Vagina (tissue), 2 donors: ENCODE results near the gene UNK. TPM values are rescaled to one million over a fixed set of nuclear protein-coding genes. Genes with fewer than 3 reads are reported as not detected.

Experiments
- DNase-seq, 2 donors: peaks; one replicate each; pipeline ENCODE4 v3.0.0-alpha.2; 2017; ENCODE audit errors: extremely low spot score in 2 of 2
- H3K27ac ChIP-seq: fragments of 200-600 bp; sonication (generic); one replicate; pipeline ENCODE4 v1.5.1; 2019
- H3K27me3 ChIP-seq: fragments of 200-600 bp; sonication (generic); one replicate; pipeline ENCODE4 v1.5.1; 2019
- H3K36me3 ChIP-seq, 2 donors: fragments of 200-600 bp; sonication (generic); one replicate each; pipeline ENCODE4 v1.5.1; 2017 to 2019
- H3K4me1 ChIP-seq: fragments of 200-600 bp; sonication (generic); one replicate; pipeline ENCODE4 v1.5.1; 2019
- H3K4me3 ChIP-seq, 2 donors: fragments of 200-600 bp; sonication (generic); 1 replicate in 1 of 2; 2 replicates in 1 of 2; pipeline ENCODE4 v1.5.1; 2016 to 2019
- H3K9me3 ChIP-seq: fragments of 200-600 bp; sonication (generic); one replicate; pipeline ENCODE4 v1.5.1; 2019
- CTCF ChIP-seq, 3 experiments: fragments of 450-650 bp in 2 of 3; fragments of 200-600 bp in 1 of 3; sonication (generic) in 1 of 3; IDR thresholded peaks; one replicate each; pipeline ENCODE4 v1.5.1; 2017 to 2019; ENCODE audit warnings: antibody characterized with exemption in 3 of 3, mild to moderate bottlenecking in 2 of 3, moderate library complexity in 2 of 3
- POLR2A ChIP-seq, 2 donors: fragments of 450-650 bp; IDR thresholded peaks; one replicate each; pipeline ENCODE4 v1.6.1; 2017; ENCODE audit warnings: antibody characterized with exemption in 2 of 2, mild to moderate bottlenecking in 2 of 2, moderate library complexity in 2 of 2
- POLR2AphosphoS5 ChIP-seq, 2 donors: sonication (generic); formaldehyde crosslinking; IDR thresholded peaks; one replicate each; pipeline ENCODE4 v1.9.0; 2017; ENCODE audit warnings: antibody characterized with exemption in 2 of 2, mild to moderate bottlenecking in 2 of 2, low read depth in 1 of 2; ENCODE audit not compliant: insufficient read depth in 1 of 2
- intact Hi-C: fragments of 100-400 bp; cut with DNase I; formaldehyde crosslinking; loops from one replicate; pipeline ENCODE4 v1.15.1; 2023
- total RNA-seq: library from RNA; depleted of rRNA; stranded (reverse); fragments of >200 nt; gene quantifications from one replicate; pipeline ENCODE4 v1.2.3, GENCODE V29; 2016

UNK gene
- total RNA-seq, 1 donor from 2014 or later, result 35.1 TPM

GRCh38 chr17:75843577-75844529 lies 59.2 kb downstream of the UNK start, which contains the start of gene UNC13D:
Gene UNC13D, minus strand, starts transcription at chr17:75844404. Its CDS starts 67 bp downstream, at chr17:75844337.
- intact Hi-C loops, result no loop called here
- H3K4me1 ChIP-seq, result peaks cover 46% of the 10 kb centered on the region

GRCh38 chr17:75844530-75845057 lies 60.0 kb downstream of the UNK start:
- H3K36me3 ChIP-seq, result peaks cover 8 to 36% of the 10 kb centered on the region in 2 donors
- no peaks in the 10 kb centered on the region for H3K27me3 ChIP-seq
- peak overlapping the region; percentile 3 to 37 for H3K4me3 ChIP-seq
- DNase-seq, result no peak
- H3K27ac ChIP-seq, result peak overlapping the region; percentile 93
- intact Hi-C loops, result loop anchor here (5.0 kb wide), 2 partner anchors 48 to 67 kb away; a partner anchor contains a TSS
- H3K9me3 ChIP-seq, result no peaks in the 10 kb centered on the region
- peaks cover 54% of the 10 kb centered on the region for H3K4me1 ChIP-seq
- TF ChIP-seq CTCF (IDR thresholded peaks at IDR 0.05) (no peak), POLR2A (IDR thresholded peaks at IDR 0.05) (no peak), POLR2AphosphoS5 (IDR thresholded peaks at IDR 0.05; ENCODE audit: insufficient read depth in 1 of 2, low read depth in 1 of 2) (no peak)

More at GRCh38 chr17:75843577-75844529, 59.2 kb downstream of the UNK start, which contains the start of gene UNC13D:
- TF ChIP-seq POLR2AphosphoS5 (IDR thresholded peaks at IDR 0.05; ENCODE audit: insufficient read depth in 1 of 2, low read depth in 1 of 2), result peak in 1 of 2 donors; percentile 28
- no peak for TF ChIP-seq CTCF (IDR thresholded peaks at IDR 0.05)
- Histone ChIP-seq H3K27me3 (no peaks in the 10 kb centered on the region), H3K9me3 (no peaks in the 10 kb centered on the region), H3K27ac (peak within 1 kb of the TSS; percentile 93), H3K36me3 (peaks cover 8 to 29% of the 10 kb centered on the region in 2 donors), H3K4me3 (peak within 1 kb of the TSS; percentile 3 to 37)
- no peak for DNase-seq

- peak overlapping the region in 1 of 2 donors; percentile 11 for H3K4me3 ChIP-seq
- peaks cover 56% of the 10 kb centered on the region for H3K4me1 ChIP-seq
- intact Hi-C loops, result loop anchor here (5.0 kb wide), 2 partner anchors 47 to 68 kb away; a partner anchor contains a TSS
- no peaks in the 10 kb centered on the region for H3K9me3 ChIP-seq
- H3K27ac ChIP-seq, result peak overlapping the region; percentile 93
- H3K36me3 ChIP-seq, result peaks cover 8 to 42% of the 10 kb centered on the region in 2 donors
- H3K27me3 ChIP-seq, result no peaks in the 10 kb centered on the region
- peak; percentile 40 to 61 for TF ChIP-seq POLR2AphosphoS5 (IDR thresholded peaks at IDR 0.05; ENCODE audit: insufficient read depth in 1 of 2, low read depth in 1 of 2)
- peak; percentile 33 to 61 (median 59) for TF ChIP-seq CTCF (IDR thresholded peaks at IDR 0.05)
- TF ChIP-seq POLR2A (IDR thresholded peaks at IDR 0.05), result no peak
- no peak for DNase-seq
Measured at GRCh38 chr17:75845058-75845711, 60.6 kb downstream of the UNK start.

DNA sequence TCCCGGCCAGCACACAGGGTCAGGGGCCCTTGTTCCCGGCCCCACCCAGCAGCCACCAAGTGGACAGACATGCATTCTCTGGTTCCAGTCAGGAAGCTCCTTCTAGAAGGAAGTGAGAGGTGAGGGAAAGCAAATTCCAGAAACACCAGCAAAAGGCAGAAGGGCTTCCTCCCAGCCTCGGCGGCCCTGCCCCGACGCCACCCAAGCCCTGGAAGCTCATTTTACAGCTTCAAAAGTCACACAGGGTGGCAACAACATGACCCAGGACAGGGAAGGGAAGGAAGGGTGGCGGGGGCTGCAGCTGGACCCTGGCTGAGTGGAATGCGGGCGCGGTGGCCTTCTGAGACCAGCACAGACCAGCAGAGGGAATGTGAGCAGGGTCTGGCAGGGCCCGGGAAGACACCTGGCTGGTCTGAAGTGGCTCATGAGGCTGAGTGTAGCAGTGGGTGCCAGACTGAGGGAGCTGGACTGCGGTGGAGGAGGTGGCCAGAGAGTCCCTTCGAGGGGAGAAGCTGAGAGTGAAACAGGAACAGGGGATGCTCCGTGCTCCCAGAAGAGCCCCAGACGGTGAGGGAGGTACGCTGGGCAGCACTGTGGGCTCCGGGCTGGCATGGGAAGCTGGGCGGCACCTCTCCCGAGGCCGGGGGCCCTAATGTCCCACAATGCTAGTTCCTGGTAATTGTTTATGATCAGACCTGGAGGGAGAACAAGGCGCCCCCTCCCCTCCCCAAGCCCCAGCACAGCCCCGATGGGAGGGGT lies 61.5 kb downstream of the UNK start:
- no peak for TF ChIP-seq CTCF (IDR thresholded peaks at IDR 0.05)
- TF ChIP-seq POLR2A (IDR thresholded peaks at IDR 0.05), result no peak
- no peak for TF ChIP-seq POLR2AphosphoS5 (IDR thresholded peaks at IDR 0.05; ENCODE audit: insufficient read depth in 1 of 2, low read depth in 1 of 2)
- peaks cover 8 to 52% of the 10 kb centered on the region in 2 donors for H3K36me3 ChIP-seq
- no peaks in the 10 kb centered on the region for H3K9me3 ChIP-seq
- intact Hi-C loops, result loop anchor here (5.0 kb wide), 2 partner anchors 46 to 69 kb away; a partner anchor contains a TSS
- DNase-seq, result no peak
- H3K27me3 ChIP-seq, result no peaks in the 10 kb centered on the region
- peak overlapping the region; percentile 93 for H3K27ac ChIP-seq
- no peak overlapping the region for H3K4me3 ChIP-seq
- H3K4me1 ChIP-seq, result peaks cover 56% of the 10 kb centered on the region
